ENCODE results near the gene RFK. TPM values are rescaled to one million over a fixed set of nuclear protein-coding genes. Genes with fewer than 3 reads are reported as not detected.

RFK gene
- total and polyA plus RNA-seq, 9 of the 15 experiments (the other 6 are each of a cell fraction or from before 2014, with no cell fraction given) = 3.8 to 51.1 (median 14.8) TPM

GRCh38 chr9:76369583-76369982 lies 24.6 kb downstream of the RFK start (continued):
- TF ChIP-seq TAL1 (IDR thresholded peaks at IDR 0.05) (peak; percentile 47; the same call in 1 of the 2 replicates), SOX6 (IDR thresholded peaks at IDR 0.05) (peak; percentile 40; the same call in 1 of the 2 replicates), MTA2 (IDR thresholded peaks at IDR 0.05; ENCODE audit: low read depth) (peak; percentile 30; the same call in 1 of the 2 replicates), CBFA2T3 (IDR thresholded peaks at IDR 0.05) (peak; percentile 73), TGIF2 (CRISPR knock-in tag; IDR thresholded peaks at IDR 0.05) (no peak), HDAC1 (IDR thresholded peaks at IDR 0.05) (peak in 1 of 2 experiments; percentile 63; a peak in 1 of 4 replicates), ETS1 (conservative IDR thresholded peaks at IDR 0.05; ENCODE audit: control insufficient read depth, low read depth, low read length) (no peak), PPARD (CRISPR knock-in tag; IDR thresholded peaks at IDR 0.05) (no peak), MEF2A (IDR thresholded peaks at IDR 0.05; ENCODE audit: control insufficient read depth, low read depth, low read length) (no peak), ZBTB43 (CRISPR knock-in tag; IDR thresholded peaks at IDR 0.05) (no peak), CBX1 (IDR thresholded peaks at IDR 0.05; ENCODE audit: low read depth) (no peak)
